Stomach (tissue), 4 donors: Measurements from ENCODE around the gene SLC28A1.

Experiments
- CTCF ChIP-seq, 7 experiments: fragments of 450-650 bp in 4 of 7; fragments of 200-600 bp in 3 of 7; sonication (generic) in 3 of 7; IDR thresholded peaks; one replicate each; pipeline ENCODE4 v1.5.1; 2016 to 2019; ENCODE audit warnings: antibody characterized with exemption in 7 of 7, control low read depth in 2 of 7, mild to moderate bottlenecking in 1 of 7
- POLR2AphosphoS5 ChIP-seq, 3 donors: sonication (generic); formaldehyde crosslinking; IDR thresholded peaks; one replicate each; pipeline ENCODE4 v1.6.1; 2016; ENCODE audit warnings: antibody characterized with exemption in 3 of 3

GRCh38 chr15:84991014-84991712, 106.7 kb downstream of the SLC28A1 start:
- TF ChIP-seq POLR2AphosphoS5 (IDR thresholded peaks at IDR 0.05) (no peak), CTCF (IDR thresholded peaks at IDR 0.05) (no peak)
